ENCODE results near the gene TK1. TPM values are rescaled to one million over a fixed set of nuclear protein-coding genes. Genes with fewer than 3 reads are reported as not detected.

TK1 gene
- total RNA-seq, 1 experiment from 2014 or later, result 133 TPM

DNA sequence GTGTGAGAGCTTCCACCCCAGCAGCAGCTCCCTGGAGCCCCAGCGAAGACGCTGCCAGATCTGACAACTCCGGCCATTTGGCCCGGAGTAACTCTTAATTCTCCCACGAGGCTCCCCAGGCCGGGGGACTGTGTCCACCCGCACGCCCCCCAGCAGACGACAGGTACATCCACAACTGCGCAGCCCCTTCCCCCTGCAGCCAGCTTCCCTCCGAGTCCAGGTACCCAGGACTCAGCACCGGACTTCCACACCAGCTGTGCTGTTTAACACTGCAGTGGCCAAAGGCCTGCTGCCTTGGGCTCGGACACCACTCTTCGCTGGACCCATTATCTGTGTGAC lies 11.2 kb downstream of the TK1 start:
- Histone ChIP-seq H3K4me1 (ENCODE audit: insufficient read depth, low read length, poor library complexity, severe bottlenecking) (peaks cover 8% of the 10 kb centered on the region), H3K4me3 (ENCODE audit: low read depth, low read length, poor library complexity, severe bottlenecking) (no peak overlapping the region), H3K9me3 (ENCODE audit: low read depth, low read length, poor library complexity, severe bottlenecking) (no peaks in the 10 kb centered on the region), H3K27me3 (replicated peaks; ENCODE audit: insufficient read depth, low read depth, low read length, poor library complexity) (no peaks in the 10 kb centered on the region), H3K36me3 (ENCODE audit: insufficient read depth, low read length, poor library complexity, severe bottlenecking) (peaks cover 45% of the 10 kb centered on the region), H3K27ac (ENCODE audit: low read depth, low read length, poor library complexity, severe bottlenecking) (peak overlapping the region; percentile 10)
- TF ChIP-seq, protein P1, sequence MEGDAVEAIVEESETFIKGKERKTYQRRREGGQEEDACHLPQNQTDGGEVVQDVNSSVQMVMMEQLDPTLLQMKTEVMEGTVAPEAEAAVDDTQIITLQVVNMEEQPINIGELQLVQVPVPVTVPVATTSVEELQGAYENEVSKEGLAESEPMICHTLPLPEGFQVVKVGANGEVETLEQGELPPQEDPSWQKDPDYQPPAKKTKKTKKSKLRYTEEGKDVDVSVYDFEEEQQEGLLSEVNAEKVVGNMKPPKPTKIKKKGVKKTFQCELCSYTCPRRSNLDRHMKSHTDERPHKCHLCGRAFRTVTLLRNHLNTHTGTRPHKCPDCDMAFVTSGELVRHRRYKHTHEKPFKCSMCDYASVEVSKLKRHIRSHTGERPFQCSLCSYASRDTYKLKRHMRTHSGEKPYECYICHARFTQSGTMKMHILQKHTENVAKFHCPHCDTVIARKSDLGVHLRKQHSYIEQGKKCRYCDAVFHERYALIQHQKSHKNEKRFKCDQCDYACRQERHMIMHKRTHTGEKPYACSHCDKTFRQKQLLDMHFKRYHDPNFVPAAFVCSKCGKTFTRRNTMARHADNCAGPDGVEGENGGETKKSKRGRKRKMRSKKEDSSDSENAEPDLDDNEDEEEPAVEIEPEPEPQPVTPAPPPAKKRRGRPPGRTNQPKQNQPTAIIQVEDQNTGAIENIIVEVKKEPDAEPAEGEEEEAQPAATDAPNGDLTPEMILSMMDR (conservative IDR thresholded peaks at IDR 0.05; ENCODE audit: low read depth, low read length), result no peak
- TF ChIP-seq EZH2 (IDR thresholded peaks at IDR 0.05; ENCODE audit: borderline replicate concordance, low read depth, low read length, poor library complexity, severe bottlenecking), result no peak
- ChIA-PET CTCF (interaction anchor here (1.4 kb wide), 1 partner anchor 91 kb away, joined by 4 read pairs; no protein-coding TSS in a partner anchor), POLR2A (ENCODE audit: low non-redundant PET) (no interaction called here)
- intact Hi-C loops (cut with micrococcal nuclease; ENCODE audit: unreplicated experiment), result no loop called here
- no TSS peak for BruUV-seq (replicated peaks)
- DNase-seq (ENCODE audit: low spot score), result no peak

DNA sequence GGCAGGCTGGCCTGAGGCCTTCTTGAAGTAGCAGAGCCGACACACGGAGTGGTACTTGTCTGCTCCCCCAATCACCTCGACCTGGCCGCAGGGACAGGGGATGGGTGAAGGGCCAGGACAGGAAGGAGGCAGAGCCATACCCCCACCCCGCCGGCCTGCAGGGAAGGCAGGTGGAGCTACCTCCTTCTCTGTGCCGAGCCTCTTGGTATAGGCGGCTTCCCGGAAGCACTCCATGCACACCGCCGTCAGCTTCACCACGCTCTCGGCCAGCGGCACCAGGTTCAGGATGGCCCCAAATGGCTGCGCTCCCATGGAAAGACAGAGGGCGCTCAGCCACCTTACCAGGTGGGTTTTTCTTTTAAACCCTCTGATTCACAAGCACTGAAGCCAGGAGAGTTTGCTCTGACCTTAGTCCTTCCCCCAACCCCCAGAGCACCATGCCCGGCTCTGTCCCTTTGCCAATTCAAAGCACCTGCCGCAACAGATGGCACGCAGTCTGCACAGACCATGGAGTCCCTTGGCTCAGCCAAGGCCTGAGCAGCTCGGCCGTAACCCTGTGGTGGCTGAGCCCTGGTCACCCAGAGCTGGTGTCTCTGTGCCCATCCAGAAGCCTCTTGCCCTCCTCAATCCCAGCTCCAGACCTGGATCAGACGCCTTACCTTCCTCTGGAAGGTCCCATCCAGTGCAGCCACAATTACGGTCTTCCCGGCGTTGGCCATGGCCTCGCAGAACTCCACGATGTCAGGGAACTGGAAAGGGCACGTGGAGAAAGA lies 11.8 kb downstream of the TK1 start:
- intact Hi-C loops (cut with micrococcal nuclease; ENCODE audit: unreplicated experiment), result no loop called here
- BruUV-seq (replicated peaks), result no TSS peak
- no peak for DNase-seq (ENCODE audit: low spot score)
- no peaks in the 10 kb centered on the region for H3K9me3 ChIP-seq (ENCODE audit: low read depth, low read length, poor library complexity, severe bottlenecking)
- H3K27me3 ChIP-seq (replicated peaks; ENCODE audit: insufficient read depth, low read depth, low read length, poor library complexity), result no peaks in the 10 kb centered on the region
- peak overlapping the region; percentile 10 for H3K27ac ChIP-seq (ENCODE audit: low read depth, low read length, poor library complexity, severe bottlenecking)
- H3K36me3 ChIP-seq (ENCODE audit: insufficient read depth, low read length, poor library complexity, severe bottlenecking), result peaks cover 40% of the 10 kb centered on the region
- ChIA-PET CTCF (interaction anchor here (0.5 kb wide), 1 partner anchor 28 kb away, joined by 16 read pairs; no protein-coding TSS in a partner anchor), POLR2A (ENCODE audit: low non-redundant PET) (no interaction called here)
- no peak for TF ChIP-seq EZH2 (IDR thresholded peaks at IDR 0.05; ENCODE audit: borderline replicate concordance, low read depth, low read length, poor library complexity, severe bottlenecking)
- TF ChIP-seq, protein P1 (conservative IDR thresholded peaks at IDR 0.05; ENCODE audit: low read depth, low read length), result no peak
- peaks cover 8% of the 10 kb centered on the region for H3K4me1 ChIP-seq (ENCODE audit: insufficient read depth, low read length, poor library complexity, severe bottlenecking)
- H3K4me3 ChIP-seq (ENCODE audit: low read depth, low read length, poor library complexity, severe bottlenecking), result no peak overlapping the region

DNA sequence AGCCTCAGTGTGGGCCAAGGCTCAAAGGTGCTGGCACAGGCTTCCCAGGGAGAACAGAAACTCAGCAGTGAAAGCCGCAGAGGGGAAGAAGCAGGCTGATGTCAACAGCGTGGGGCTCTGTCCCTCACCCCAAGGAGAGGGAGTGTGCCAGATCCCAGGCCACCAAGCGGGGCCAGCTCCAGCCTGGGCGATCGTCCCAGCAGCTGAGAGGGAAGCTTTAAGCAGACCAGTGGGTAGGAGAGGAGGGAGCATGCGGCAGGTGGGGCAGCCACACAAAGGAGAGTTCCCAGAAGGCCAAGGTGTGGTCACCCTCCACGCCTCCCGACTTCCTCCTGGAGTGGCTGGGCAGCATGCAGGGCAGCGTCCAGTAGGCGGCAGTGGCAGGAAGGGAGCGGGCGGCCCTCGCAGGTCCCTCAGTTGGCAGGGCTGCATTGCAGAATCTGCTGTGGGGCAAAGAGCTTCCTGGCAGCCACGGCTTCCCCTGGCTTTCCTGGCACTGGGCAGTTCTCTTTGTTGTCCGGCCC lies 12.4 kb downstream of the TK1 start:
- no peaks in the 10 kb centered on the region for H3K27me3 ChIP-seq (replicated peaks; ENCODE audit: insufficient read depth, low read depth, low read length, poor library complexity)
- DNase-seq (ENCODE audit: low spot score), result no peak
- CTCF ChIA-PET, result no interaction called here
- H3K4me3 ChIP-seq (ENCODE audit: low read depth, low read length, poor library complexity, severe bottlenecking), result no peak overlapping the region
- BruUV-seq (replicated peaks), result TSS peak; percentile 37
- no peak overlapping the region for H3K27ac ChIP-seq (ENCODE audit: low read depth, low read length, poor library complexity, severe bottlenecking)
- peaks cover 8% of the 10 kb centered on the region for H3K4me1 ChIP-seq (ENCODE audit: insufficient read depth, low read length, poor library complexity, severe bottlenecking)
- POLR2A ChIA-PET (ENCODE audit: low non-redundant PET), result no interaction called here
- TF ChIP-seq EZH2 (IDR thresholded peaks at IDR 0.05; ENCODE audit: borderline replicate concordance, low read depth, low read length, poor library complexity, severe bottlenecking), result no peak
- TF ChIP-seq, protein P1 (conservative IDR thresholded peaks at IDR 0.05; ENCODE audit: low read depth, low read length), result no peak
- intact Hi-C loops (cut with micrococcal nuclease; ENCODE audit: unreplicated experiment), result no loop called here
- no peaks in the 10 kb centered on the region for H3K9me3 ChIP-seq (ENCODE audit: low read depth, low read length, poor library complexity, severe bottlenecking)
- H3K36me3 ChIP-seq (ENCODE audit: insufficient read depth, low read length, poor library complexity, severe bottlenecking), result peaks cover 34% of the 10 kb centered on the region

All from A673 (cell line).